GM21447 (cell line): ENCODE data around the gene NCOA5.

Experiments used
- ATAC-seq: cut with Tn5 transposase; IDR thresholded peaks from one replicate; pipeline ENCODE4 v1.9.1; 2021; ENCODE audit not compliant: unreplicated experiment

NCOA5 gene

GRCh38 chr20:46020555-46020954 is 69.2 kb downstream of the NCOA5 start:
- no peak for ATAC-seq

DNA sequence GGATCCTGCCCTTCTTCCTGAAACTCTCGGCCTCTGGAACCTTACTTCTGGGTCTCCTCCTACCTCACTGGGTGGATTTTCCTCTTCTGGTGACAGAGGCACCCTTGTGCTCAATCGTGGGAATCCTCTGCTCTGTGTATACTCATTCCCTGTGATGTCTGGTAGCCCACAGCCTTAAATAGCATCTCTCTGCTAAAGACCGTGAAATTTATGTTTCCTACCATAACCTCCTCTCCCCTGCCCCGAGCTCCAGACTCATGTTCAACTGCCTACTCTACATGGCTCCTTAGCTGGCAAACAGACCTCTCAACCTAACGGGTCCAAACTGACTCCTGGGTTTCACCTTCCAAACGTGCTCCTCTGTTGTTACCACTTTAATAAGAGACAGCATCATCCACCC is 71.2 kb downstream of the NCOA5 start:
- no peak for ATAC-seq

DNA sequence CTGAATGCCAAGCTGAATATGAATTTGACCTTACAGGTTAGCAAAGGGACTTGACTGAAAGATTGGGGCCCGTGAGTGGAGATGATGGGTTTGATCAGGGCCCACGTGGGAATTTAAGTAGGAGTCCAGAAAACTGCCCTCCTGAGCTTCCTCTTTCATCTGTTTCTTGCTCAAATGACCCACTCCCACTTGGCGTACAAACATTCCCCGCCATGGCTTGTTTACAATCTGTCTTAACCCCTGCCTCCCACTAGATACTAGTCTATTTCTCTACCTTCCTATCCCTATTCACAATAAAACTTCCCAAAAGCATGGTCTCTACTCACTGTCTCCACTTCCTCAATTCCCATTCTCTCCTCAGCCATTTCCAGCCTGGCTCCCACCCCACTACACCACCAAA is 71.7 kb downstream of the NCOA5 start:
- ATAC-seq, result no peak

DNA sequence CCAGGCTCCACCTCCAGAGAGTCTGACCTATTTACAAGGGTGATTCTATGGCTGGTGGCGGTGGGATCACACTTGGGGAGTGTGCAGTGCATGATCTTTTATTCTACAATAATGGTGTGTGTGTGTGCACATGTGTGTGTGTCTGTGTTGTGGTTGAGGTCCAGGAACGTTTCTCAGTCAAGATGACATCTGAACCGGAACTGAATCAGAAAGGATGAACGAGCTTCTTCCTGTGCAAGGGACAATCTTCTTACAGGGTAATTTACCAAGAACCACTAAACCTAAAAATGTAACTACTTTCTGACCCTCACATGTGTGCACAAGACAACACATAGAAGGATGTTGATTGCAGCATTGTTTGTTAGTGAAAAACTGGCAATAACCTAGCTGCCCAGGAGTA is 72.5 kb downstream of the NCOA5 start:
- ATAC-seq, result no peak

DNA sequence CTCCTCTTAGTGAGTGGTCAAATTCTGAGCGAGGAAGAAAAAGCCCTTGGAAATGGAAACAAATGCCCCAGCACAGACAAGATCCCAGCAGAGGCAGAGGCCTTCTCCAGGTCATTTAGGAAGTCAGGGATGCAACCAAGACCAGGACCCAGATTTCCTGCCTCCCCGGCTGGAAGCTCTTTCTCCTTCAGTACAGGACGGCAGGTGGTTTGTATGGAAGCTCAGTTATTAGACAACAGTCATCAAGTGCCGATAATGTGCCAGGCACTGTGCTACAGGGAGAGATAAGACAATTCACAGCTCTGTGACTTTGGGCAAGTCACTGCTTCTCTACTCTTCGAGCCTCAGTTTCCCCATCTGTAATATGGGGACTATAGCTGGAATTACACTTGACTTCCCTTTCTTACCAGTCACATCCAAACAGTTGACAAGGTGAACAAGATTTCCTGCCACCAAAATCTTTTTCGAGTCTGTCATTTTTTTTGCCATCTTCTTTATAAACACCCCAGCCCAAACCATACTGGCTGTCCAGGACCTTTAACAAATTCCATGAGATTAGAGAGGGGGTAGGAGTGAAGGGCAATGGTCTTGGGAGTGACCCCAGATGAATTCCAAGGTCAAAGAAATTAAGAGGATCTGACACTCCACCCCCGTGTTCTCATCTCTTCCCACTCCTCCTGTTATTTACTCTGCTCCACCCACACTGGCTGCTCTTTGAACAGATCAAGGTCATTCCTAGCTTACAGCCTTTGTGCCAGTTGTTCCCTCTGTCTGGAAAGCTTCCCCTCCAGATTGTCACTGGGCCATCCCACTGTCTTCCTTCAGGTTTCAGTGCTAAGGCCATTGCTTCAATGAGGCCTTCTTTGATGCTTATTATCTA is 75.0 kb downstream of the NCOA5 start:
- no peak for ATAC-seq

DNA sequence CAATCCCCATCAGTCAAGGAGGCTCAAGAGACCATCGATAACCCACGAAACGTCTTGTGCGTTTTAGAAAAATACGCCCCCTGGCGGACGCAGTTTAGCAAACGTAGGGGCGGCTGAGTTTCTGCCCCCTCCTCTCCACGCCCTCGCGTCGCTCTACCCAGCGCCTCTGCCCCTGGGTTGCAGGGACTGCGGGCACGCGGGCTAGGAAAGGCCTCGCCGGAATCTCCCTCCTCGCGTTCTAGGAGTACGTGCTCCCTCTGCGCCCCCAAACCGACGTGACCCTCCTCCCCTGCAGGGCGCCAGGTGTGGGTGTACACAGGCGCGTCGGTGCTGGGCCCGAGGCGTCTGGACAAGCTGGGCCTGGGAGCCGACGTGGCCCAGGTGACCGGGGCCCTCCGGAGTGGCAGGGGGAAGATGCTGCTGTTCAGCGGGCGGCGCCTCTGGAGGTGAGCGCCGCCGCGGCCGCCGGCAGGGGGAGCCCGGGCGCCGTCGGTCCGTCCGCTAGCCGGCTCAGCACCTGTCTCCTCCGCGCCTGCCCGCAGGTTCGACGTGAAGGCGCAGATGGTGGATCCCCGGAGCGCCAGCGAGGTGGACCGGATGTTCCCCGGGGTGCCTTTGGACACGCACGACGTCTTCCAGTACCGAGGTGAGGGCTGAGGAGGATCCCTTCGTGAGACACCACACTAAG is 75.8 kb downstream of the NCOA5 start:
- no peak for ATAC-seq

DNA sequence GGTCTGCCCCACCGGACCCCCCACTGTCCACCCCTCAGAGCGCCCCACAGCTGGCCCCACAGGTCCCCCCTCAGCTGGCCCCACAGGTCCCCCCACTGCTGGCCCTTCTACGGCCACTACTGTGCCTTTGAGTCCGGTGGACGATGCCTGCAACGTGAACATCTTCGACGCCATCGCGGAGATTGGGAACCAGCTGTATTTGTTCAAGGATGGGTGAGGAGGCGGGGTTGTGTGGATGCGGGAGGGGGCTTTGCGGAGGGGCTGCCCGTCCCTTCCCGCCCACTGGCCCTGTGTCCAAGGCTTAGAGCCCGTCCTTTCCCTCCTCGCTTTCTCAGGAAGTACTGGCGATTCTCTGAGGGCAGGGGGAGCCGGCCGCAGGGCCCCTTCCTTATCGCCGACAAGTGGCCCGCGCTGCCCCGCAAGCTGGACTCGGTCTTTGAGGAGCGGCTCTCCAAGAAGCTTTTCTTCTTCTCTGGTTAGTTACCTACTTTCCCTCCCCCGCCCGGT is 76.4 kb downstream of the NCOA5 start:
- no peak for ATAC-seq

DNA sequence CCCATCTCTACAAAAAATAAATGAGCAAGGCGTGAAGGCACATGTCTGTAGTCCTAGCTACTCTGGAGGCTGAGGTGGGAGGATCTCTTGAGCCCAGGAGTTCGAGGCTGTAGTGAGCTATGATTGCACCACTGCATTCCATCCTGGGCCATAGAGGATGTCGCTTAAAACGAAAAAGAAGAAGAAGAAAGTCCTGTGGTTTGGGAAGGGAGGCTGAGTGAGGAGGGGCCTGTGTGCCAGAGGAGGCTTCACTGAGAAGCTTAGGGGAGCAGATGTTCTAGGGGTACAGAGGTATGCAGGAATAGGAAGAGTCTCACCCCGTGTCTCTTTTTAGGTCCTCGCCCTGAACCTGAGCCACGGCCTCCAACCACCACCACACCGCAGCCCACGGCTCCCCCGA is 76.8 kb downstream of the NCOA5 start:
- no peak for ATAC-seq

DNA sequence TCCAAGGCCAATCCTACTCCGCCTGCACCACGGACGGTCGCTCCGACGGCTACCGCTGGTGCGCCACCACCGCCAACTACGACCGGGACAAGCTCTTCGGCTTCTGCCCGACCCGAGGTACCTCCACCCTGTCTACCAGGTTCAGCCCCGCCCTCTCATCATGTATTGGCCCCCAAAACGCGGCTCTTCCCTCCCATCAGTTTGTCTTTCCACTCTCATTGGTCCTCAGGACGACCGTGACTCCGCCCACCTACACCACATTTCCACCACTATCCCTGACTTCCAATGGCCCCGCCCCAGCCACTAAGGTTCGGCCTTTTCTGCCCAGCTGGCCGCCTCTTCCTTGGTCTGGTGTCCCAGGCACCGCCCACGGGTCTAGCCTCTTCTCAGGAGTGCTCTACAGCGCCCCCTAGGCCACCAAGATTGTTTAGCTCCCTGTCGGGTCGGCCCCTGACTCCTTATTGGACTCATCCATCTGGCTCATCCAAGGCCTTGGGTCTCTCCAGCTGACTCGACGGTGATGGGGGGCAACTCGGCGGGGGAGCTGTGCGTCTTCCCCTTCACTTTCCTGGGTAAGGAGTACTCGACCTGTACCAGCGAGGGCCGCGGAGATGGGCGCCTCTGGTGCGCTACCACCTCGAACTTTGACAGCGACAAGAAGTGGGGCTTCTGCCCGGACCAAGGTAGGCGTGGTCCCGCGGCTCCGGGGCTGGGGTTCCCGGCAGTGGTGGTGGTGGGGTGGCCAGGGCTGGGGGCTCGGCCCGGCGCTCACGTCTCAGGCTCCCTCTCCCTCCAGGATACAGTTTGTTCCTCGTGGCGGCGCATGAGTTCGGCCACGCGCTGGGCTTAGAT is 77.9 kb downstream of the NCOA5 start:
- no peak for ATAC-seq
